Cardiac fibroblast (primary cell): ENCODE data around the gene ZBTB48.
A peak's percentile ranks its signal among the peaks of the same experiment; 100 is the strongest.
"Not testable (repeated sequence)": the region's sequence is repeated elsewhere in the genome, so short reads cannot be mapped to it uniquely, and the experiment has no call there.

Source experiments
- DNase-seq, 2 donors: peaks; one replicate each; pipeline versions ENCODE4 v3.0.0 to v3.0.0-alpha.2; 2010; ENCODE audit warnings: low read depth in 2 of 2
- H3K4me3 ChIP-seq, 2 donors: replicated peaks in 1 of 2; 1 replicate in 1 of 2; 2 replicates in 1 of 2; pipeline ENCODE4 v1.5.1; 2011; ENCODE audit warnings: low read depth in 2 of 2, low read length in 2 of 2, mild to moderate bottlenecking in 2 of 2, moderate library complexity in 1 of 2
- TF ChIP-seq, protein P1 (sequence below): IDR thresholded peaks from one replicate; pipeline ENCODE4 v1.5.1; 2011; ENCODE audit warnings: low read depth, mild to moderate bottlenecking, low read length, inconsistent platforms

Gene ZBTB48

DNA sequence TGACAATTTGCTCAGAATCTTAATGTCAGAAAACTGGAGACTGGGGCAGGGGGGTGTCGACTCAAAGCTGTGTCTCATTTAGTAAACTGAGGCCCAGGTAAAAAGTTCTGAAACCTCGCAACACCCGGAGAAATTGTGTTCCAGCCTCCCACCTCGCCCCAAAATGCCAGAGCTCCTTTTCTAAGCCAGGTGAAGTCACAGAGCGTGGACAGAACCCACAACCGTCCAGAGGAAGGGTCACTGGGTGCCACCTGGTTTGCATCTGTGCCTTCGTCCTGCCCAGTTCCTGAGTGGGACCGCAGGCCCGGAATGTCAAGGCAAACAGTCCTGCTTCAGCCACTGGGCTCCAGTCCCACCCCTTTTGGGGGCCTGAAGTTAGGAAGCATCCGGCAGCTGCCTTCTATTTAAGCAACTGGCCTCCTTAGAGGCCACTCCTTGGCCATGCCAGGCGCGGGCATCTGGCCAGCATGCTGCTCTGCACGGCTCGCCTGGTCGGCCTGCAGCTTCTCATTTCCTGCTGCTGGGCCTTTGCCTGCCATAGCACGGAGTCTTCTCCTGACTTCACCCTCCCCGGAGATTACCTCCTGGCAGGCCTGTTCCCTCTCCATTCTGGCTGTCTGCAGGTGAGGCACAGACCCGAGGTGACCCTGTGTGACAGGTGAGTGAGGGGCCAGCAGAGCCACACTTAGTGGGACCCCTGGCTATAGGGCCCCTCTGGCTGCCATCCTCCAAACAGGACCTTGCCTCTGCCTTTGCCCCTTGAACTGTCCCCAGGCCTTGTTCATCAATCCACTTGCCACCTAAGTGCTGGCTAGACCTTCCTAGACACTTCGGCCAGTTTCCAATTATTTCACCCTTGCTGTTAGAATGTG lies 24.7 kb upstream of the ZBTB48 start, which contains the start of gene TAS1R1:
Gene TAS1R1, plus strand, starts transcription at position 401 of the 872 bp plus-strand sequence. Its CDS starts 67 bp downstream, at position 468.
- TF ChIP-seq, protein P1, sequence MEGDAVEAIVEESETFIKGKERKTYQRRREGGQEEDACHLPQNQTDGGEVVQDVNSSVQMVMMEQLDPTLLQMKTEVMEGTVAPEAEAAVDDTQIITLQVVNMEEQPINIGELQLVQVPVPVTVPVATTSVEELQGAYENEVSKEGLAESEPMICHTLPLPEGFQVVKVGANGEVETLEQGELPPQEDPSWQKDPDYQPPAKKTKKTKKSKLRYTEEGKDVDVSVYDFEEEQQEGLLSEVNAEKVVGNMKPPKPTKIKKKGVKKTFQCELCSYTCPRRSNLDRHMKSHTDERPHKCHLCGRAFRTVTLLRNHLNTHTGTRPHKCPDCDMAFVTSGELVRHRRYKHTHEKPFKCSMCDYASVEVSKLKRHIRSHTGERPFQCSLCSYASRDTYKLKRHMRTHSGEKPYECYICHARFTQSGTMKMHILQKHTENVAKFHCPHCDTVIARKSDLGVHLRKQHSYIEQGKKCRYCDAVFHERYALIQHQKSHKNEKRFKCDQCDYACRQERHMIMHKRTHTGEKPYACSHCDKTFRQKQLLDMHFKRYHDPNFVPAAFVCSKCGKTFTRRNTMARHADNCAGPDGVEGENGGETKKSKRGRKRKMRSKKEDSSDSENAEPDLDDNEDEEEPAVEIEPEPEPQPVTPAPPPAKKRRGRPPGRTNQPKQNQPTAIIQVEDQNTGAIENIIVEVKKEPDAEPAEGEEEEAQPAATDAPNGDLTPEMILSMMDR = no peak
- peak within 1 kb of the TSS; percentile 94 to 96 for H3K4me3 ChIP-seq
- peak in 1 of 2 donors; percentile 17 for DNase-seq

DNA sequence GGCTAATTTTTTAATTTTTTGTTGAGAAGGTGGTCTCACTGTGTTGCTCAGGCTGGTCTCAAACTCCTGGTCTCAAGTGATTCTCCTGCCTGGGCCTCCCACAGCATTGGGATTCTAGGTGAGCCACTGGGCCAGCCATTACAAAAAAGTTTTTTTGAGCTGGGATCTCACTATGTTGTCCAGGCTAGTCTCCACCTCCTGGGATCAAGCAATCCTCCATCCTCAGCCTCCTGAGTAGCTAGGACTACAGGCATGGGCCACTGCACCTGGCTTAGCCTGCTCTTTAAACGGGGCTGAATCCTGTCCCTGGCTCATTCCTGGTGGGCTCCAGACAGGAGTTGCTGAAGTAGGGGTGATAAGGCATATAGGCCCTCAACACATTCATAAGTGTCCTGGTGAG lies 22.2 kb upstream of the ZBTB48 start:
- DNase-seq = no peak
- H3K4me3 ChIP-seq = no peak overlapping the region
- TF ChIP-seq, protein P1 = no peak

DNA sequence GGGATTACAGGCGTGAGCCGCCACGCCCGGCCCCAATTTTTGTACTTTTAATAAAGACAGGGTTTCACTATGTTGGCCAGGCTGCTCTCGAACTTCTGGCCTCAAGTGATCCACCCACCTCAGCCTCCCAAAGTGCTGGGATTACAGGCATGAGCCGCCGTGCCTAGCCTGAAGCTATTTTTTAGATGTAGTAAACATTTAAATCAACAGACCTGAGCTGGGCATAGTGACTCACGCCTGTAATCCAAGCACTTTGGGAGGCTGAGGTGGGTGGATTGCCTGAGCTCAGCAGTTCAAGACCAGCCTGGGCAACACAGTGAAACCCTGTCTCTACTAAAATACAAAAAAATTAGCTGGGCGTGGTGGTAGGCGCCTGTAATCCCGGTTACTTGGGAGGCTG lies 20.6 kb upstream of the ZBTB48 start:
- DNase-seq, H3K4me3 ChIP-seq: not testable (repeated sequence)

DNA sequence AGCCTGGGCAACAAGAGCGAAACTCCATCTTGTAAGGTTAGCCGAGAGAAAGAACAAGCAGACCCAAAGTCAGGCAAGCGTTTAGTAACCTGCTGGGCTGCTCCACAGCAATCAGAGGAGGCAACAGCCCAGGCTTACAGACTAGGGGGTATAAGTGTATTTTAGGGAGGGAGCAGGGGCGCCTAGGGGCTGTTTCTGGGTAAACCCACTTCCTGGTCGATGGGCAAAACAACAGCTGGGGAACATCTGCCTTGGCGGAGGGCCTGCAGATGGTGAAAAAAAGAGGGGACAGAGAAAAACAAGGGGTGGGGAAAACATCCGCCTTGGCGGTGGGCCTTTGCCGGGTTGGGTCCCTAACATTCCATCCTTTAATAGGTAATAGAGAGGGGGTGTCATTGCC lies 19.5 kb upstream of the ZBTB48 start:
- no peak for DNase-seq
- TF ChIP-seq, protein P1 = no peak
- H3K4me3 ChIP-seq = no peak overlapping the region

DNA sequence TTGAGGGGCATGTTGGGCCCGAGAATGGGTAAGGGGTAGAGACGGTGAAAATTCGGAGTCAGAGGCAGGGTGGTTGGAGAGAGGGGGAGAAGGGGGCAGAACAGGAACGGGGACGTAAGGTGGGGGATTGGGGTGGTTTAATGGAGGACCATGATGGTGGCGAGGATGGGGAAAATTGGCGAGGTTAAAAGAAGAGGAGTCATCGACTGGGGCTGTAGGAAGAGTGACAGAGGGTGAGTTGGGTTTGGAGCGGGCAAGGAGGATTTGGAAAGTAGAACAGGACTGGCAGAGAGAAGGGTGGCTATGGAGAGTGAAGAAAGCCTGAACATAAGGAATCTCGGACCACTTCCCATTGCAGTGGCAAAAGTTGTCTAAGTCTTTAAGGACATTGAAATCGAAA lies 10.8 kb upstream of the ZBTB48 start:
- TF ChIP-seq, protein P1 = no peak
- DNase-seq = no peak
- no peak overlapping the region for H3K4me3 ChIP-seq

DNA sequence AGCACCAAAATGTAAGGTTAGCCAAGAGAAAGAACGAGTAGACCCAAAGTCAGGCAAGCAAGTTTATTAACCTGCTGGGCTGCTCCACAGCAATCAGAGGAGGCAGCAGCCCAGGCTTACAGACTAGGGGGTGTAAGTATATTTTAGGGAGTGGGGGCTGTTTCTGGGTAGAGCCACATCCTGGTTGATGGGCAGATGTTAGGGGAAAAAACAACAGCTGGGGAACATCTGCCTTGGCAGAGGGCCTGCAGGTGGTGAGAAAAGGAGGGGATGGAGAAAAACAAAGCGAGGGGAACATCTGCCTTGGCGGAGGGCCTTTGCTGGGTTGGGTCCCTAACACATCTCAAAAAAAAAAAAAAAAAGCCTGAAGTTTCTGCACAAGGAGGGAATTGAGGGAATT lies 9.7 kb upstream of the ZBTB48 start:
- no peak overlapping the region for H3K4me3 ChIP-seq
- TF ChIP-seq, protein P1 = no peak
- DNase-seq = no peak

DNA sequence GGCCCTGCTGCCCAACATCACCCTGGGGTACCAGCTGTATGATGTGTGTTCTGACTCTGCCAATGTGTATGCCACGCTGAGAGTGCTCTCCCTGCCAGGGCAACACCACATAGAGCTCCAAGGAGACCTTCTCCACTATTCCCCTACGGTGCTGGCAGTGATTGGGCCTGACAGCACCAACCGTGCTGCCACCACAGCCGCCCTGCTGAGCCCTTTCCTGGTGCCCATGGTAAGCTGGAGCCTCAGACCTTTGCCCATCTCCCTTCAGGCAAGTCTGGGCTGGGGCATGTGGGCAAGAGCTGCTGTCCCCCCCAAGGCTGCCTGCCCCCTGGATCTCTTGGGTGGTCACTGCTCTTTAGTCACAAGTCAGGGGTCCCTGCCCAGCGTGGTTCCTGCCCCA lies 8.8 kb upstream of the ZBTB48 start:
- no peak overlapping the region for H3K4me3 ChIP-seq
- no peak for DNase-seq
- TF ChIP-seq, protein P1 = no peak
